Dermis microvascular lymphatic vessel endothelial cell (primary cell): ENCODE results near the gene SNRPB2. TPM values are rescaled to one million over a fixed set of nuclear protein-coding genes. Genes with fewer than 3 reads are reported as not detected.

ENCODE experiments used
- DNase-seq, 2 donors: peaks; one replicate each; pipeline versions ENCODE4 v3.0.0 to v3.0.0-alpha.2; 2010; ENCODE audit warnings: low read depth in 2 of 2
- total RNA-seq: library from RNA; depleted of rRNA; stranded (reverse); fragments of >200 nt; gene quantifications from 2 replicates; pipeline ENCODE4 v1.2.1, GENCODE V29; 2014

The SNRPB2 gene
- total RNA-seq, 1 donor from 2014 or later: 31.1 TPM

DNA sequence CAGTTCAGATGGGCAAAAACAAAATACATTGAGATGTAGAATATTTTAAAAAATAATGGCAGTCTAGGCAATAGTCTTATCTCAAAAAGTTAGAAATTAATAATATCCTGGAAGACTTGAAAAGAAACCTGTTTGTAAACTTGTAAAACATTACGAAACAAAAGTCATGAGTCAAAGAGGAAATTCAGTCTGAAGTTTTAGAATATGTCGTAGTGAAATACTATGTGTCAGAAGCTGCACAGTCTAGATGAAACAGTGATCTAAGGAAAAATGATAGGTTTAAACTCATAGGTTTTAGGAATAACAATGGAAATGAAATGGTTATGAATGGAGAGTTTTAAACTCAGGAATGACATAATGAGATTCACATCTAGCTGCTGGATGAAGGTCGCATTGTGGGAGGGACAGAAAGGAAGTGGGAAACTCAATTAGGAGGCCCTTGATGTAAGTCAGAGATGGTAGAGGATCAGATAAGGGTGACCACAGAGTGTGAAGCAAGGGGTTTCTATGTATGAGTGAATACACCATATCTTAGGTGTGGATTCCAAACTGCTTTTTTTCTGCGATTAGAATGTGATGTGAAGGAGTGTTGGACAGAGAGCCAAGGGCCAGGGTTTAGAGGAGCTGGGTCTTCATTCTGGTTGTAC, 2.8 kb downstream of the SNRPB2 start:
- no peak for DNase-seq

DNA sequence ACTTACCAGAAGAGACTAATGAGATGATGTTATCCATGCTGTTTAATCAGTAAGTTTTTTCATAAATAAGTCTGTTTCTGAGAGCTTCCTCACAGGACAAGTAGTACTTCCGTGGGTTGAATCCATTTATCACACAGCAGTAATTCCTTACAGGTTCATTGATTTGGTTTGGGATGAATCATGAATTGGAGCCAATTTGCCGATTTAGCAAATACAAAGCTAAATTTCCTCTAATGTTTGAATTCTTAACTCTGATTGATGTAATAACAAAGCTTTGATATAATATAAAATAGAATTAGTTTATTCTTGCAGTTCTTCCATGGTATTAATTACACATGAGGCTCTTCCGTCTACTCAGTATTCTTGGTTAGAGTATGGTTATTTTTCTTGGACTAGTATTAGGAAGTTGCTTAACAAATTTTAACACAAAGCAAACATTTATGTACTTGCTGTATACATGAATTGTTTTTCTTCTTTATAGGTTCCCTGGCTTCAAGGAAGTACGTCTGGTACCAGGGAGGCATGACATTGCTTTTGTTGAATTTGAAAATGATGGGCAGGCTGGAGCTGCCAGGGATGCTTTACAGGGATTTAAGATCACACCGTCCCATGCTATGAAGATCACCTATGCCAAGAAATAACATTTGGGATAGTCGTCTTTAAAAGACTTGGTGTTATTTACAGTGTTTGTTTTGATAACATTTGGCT, 10.7 kb downstream of the SNRPB2 start:
- no peak for DNase-seq

DNA sequence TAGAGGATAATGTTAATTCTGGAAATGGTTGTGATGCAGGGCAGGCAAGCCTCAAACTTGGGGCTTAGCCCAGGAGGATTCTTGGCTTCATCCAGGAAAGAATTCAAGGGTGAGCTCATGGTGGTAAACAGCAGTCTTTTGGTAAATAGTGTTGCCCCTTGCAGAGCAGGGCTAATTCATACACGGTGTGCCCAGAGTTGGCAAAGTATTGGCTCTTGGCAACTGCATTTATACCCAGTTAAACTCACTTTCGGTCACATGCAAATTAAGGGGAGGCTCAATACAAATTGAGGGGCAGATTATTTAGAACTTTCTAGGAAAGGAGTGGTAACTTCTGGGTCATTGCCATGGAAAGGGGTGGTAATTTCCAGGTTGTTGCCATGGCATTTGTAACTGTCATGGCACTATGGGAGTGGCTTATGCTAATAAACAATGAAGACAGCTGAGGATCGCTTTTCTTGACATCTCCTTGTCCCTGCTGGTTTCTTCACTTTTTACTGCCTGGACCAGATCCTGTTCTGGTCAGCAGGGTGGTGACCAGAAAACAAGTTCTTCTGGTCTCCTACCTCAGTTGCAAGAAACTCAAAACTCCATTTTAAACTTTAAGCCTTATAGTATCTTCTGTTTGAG, 14.5 kb downstream of the SNRPB2 start:
- no peak for DNase-seq

DNA sequence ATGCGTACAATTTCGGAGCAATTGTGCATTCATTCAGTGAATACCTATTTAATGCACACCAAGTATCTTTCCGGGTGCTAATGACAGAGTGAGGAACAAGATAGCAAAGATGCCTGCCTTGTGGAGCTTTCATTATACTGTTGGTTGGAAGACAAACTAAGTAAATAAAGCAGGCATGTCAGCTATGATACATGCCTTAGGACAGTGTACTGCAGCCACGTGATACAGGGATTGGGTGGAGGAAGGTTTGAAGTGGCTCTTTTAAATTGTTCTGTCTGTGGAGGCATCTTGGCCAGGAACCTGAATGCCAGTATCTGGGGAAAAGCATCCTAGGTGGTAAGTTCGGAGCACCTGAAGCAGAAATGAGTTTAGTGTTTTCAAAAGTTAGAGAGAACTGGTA, 15.4 kb downstream of the SNRPB2 start:
- no peak for DNase-seq

DNA sequence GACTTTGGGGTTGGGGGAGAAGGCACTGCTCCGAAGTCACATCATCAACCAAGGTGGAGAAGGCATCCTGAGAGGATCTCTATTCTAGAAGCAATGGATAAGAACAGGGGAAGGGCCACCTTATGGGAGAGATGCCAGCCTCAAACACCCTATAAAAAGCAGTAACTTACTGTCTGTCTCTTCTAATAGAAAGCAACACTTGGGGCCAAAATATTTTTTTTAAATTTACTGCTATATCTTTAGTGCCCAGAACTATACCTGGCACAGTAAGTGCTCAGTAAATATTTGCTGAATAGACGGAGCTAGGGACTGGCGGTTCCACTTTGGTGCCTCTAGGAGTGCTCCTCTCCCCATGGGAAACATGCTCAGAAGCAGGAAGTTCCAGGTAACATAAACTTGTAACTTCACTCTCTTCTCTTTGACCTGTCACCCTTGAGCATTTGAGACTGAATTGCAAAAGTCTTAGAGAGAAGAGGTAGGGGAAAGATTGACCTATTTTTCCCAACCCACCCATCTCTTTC, 17.5 kb downstream of the SNRPB2 start:
- DNase-seq: no peak

DNA sequence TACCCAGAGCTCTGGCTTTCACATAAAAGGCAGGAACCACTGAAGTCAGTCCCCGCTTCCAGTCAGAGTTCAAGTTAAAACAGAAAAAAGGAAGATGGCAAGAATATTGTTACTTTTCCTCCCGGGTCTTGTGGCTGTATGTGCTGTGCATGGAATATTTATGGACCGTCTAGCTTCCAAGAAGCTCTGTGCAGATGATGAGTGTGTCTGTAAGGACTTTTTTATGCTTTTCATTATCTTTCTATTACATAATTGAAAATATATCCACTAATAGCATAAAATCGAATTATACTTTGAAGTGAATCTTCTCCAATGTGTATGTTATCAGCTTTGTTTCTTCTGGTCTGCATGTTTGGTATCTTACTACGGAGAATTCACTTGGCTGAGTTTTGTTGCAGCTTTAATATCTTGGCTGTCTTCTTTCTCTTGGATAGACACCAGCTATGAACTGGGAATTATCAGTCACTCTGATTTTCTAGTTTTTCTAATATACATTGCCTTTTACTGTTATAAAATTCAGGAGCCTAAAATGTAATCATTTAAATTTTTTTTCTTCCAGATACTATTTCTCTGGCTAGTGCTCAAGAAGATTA, 18.6 kb downstream of the SNRPB2 start, which contains the start of gene OTOR:
Gene OTOR, plus strand, starts transcription at position 51 of the 593 bp plus-strand sequence. Its CDS starts 44 bp downstream, at position 95.
- no peak for DNase-seq

DNA sequence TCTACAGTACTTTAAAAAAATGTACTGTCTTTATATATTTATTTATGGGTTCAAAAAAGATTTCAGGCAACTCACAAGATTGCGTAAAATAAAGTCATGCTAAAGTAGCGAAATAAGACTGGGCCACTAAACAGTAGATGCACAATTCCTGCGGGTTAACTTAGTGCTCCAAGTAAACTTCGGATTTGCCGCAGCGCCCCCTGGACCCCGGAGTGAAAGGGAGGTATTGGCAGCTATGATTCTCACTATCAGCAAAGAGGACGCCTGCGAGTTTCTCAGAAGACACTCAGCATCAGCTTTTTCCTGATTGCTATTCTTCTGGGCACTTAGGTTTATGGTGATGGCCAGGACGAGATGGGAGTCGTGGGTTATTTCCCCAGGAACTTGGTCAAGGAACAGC, 19.7 kb downstream of the SNRPB2 start:
- no peak for DNase-seq

DNA sequence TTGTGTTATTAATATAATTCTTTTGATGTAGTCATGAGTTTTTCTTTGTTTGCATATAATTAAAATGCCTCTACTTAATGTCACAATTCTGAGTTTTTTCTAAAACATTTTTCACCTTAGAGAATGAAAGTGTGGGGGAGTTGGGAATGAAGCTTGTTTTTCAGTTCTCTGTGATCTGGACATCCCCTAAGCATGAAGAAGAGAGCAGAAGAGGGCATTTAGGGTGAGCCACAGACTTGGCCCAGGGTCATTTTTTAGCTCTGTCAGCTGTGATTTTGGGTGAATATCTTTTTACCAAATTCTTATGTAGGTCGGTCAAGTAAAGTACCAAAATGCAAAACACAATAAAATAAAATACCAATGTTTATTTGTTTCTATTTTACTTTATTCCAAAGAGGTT, 22.3 kb downstream of the SNRPB2 start:
- no peak for DNase-seq

DNA sequence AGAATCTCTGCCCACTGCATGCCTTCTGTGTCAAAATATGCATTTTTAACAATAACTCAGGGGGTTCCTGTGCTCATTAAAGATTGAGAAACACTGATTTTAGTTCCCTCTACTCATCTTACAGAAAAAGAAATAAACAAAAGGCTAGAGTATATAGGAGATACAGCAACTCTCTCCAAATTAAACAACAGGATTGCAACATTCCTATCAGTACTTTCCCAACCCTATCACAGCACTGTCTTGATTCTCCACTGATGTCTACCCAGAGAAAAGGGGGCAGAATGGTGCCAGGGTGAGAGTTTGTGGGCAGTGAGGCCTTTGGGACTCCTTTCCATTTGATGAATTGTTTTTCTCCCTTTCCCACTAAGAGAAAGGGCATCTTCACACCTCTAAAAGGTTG, 23.1 kb downstream of the SNRPB2 start:
- no peak for DNase-seq

DNA sequence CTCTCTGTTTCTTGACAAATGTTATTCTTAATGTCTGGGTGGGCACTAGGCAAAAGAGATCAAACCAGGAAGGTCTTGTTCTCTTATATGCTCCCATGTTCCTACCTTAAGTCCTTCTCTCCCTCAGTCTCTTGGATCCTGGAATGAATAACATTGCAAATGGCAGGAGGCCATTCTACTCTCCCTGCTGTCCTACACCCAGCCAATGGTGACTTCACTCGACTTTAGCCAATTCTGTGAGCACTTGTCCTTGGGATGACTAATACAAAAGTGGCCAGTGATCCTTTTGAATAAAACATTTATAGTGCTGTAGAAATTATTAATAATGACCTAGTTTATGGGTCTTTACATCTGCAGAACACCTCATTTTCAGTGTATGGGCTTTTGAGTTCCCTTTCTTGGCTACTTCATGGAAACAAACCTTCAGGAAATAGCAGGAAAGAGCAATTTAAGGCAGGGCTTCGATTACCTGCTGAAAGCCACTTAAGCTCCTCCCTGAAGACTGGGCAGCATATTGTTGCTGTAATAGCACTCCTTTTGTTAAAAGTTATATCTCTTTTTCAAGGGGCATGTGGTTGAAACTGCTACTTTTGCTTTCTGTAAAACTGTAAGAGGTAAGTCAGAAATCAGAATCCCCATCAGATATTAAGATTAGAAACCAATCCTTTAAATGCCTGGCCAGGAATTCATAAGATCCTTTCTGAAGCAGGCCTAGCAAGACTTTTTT, 28.8 kb downstream of the SNRPB2 start:
- no peak for DNase-seq

DNA sequence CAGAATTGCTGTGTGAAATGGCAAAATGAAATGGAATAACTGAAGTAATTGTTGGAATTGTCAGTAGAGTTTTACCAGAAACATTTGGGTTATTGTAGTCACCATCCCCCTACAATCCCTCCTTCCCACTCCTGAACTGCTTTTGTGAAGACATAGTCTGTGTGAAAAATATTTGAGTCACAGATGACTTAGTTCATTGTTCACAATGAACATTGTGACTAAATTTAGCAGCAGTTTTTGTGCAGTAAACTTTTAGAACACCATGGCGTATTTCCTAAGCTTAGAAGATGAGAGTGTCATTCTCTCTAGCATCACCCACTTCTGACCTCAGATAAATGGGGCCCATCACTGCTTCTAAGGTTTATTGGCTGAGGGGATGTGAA, 29.3 kb downstream of the SNRPB2 start:
- no peak for DNase-seq

DNA sequence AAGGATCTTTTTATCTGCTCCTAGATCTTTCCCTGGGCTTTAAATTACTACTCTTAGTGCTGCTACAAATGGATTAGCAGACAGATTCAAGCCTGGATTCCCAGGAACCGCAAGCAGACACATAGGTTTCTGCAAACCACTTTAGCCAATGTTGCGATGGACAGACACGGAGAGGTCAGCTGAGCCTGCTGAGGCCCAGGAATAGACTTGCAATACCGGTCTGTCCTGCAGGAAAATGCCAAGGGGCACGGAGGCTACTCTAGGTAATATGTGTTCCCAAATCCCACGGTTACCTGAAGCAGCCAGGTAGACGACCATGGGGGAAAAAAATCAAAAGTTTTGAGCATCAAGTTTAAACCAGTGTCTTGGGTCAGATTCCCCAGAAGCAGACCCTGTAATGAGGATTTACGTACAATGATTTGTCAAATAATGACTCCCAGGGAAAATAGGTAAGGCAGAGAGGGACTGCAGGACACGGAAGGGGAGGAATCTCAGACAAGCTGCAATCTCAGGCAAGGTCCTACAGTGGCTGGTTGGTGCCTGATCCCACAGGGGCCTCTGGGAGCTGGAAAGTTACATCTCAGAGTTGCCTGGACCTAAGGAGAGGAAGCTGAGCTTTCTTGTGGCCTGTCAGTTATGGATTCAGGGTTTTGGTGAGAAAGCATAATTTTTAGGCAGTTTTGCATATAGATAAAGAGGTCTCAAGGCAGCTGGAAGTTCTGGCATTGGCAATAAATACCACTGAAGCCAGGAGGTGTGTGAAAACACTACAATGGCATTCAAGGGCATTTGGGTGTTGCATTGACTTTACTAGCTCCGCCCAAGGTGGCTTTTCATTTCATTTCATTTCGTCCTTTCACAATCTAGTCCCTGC, 30.8 kb downstream of the SNRPB2 start:
- DNase-seq: no peak

DNA sequence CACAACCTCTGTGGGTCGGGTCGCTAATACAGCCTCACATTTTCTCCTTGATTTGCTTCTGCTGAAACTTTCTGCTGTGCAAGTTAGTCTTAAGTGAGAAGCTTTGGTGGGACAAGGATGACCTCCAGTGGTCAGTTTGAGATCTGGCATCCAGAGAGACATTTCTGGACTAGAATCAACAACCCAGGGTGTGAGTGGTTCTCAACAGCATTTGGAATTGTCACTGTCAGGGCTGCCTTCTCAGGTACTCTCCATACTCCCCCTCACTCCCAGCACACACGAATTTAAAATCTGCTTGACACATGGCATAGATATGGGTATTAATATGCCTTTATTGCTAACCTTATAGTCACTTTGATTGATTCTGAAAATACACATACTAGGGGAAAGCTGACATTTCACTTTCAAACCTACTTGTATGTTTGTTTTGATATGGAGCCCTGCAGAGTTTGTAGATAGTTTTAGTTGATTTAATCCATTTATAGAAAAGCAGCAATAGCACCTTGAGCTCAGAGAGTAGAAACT, 31.5 kb downstream of the SNRPB2 start:
- DNase-seq: peak; percentile 66 to 72

DNA sequence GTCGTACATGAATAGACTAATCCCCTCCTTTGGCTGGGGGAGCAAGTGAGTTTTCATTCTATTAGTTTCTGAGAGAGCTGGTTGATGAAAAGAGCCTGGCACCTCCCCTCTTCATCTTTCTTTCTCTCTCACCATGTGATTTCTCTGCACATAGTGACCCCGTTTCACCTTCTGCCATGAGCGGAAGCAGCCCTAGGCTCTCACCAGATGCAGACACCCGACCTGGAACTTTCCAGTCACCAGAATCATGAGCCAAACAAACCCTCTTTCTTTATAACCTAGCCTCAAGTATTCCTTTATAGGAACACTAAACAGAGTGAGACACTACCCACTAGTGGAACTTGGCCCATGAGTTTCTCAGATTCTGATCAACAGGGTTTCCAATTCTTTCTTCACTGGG, 34.7 kb downstream of the SNRPB2 start:
- DNase-seq: no peak

DNA sequence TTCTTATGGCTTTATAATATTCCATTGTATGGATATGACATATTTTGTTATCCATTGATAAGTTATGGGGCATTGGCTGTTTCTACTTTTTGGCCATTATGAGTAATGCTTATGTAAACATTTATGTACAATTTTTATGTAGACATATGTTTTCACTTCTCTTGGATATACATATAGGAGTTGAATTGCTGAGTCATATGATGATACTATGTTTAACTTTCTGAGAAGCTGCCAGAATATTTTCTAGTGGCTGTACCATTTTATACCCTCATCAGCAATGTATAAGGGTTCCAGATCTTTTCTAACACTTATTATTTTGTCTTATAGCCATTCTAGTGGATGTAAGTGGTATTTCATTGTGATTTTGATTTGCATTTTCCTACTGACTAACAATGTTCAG, 41.4 kb downstream of the SNRPB2 start:
- DNase-seq: no peak

DNA sequence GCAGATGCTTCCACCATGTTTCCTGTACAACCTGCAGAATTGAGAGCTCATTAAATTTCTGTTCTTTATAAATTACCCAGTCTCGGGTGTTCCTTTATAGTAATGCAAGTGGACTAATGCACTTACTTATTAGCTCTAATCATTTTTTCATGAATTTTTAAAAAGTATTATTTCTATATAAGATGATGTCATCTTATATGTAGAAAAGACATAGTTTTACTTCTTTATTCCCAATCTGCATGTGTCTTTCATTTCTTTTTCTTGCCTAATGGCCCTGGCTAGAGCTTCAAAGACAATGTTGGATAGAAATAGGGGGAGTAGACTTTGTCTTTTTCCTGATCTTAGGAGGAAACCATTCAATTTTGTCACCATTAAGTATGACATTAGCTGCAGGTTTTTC, 46.1 kb downstream of the SNRPB2 start:
- no peak for DNase-seq

DNA sequence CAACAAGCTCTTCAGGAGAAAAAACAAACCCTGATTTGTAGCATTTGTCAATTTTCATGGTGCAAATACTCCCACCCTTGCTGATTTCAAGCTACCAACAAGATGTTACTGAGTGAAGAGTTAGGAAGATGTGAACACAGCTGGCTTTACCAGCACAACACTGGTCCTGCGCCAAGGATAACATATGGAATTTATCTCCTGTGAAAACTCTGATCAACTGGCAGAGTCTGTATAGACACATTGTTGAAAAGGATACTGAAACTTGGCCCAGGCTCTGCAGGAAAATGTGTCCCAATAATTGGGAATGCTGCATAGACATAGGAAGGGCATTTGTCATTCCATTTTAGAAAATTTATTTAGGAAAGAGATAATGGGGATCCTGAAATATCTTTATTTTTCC, 47.3 kb downstream of the SNRPB2 start:
- peak; percentile 27 to 31 for DNase-seq

DNA sequence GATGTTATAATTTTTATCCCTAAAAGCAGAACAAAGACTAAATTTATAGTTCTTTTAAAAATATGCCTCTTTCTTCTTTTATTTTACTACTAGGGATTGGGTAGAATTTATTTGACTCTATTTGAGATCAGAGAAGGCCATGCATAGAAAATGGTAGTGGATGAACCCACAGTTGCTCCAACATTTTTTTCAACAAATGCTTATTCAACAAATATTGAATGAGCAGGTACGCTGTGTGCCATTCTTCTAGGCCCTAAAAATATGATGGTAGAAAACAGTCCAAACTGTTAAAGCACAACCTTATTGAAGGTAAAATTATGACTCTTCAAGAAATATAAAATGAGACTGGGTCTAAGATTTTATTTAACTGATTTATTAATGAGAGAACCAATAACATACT, 48.3 kb downstream of the SNRPB2 start:
- DNase-seq: no peak

DNA sequence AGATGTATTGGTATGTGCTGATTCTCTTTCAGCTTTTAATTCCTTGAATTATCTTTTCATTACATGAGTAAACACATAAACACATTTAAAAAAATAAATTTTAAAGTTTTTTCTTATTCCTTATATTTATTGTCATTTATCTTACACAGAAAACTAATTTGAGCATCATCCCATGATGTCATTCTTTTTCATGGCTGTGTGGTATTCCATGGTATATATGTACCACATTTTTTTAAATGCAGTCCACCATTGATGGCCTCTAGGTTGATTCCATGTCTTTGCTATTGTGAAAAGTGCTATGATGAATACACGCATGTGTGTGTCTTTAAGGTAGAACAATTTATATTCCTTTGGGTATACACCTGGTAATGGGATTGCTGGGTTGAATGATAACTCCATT, 51.7 kb downstream of the SNRPB2 start:
- DNase-seq: no peak

DNA sequence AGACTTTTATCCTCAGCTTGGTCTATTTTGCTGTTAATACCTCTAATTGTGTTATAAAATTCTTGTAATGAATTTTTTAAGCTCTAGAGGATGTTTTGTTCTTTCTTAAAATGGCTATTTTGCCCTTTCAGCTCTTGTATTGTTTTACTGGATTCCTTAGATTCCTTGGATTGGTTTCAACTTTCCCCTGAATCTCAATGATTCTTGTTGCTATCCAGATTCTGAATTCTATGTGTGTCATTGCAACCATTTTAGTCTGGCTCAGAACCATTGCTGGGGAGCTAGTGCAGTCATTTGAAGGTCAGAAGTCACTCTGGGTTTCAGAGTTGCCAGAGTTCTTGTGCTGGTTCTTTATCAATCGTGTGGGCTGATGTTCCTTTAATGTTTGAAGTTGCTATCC, 55.4 kb downstream of the SNRPB2 start:
- peak in 1 of 2 donors; percentile 3 for DNase-seq
